Eye (tissue), 1 donor: Measurements from ENCODE around the gene FEZ2.
"Not testable (repeated sequence)": the region's sequence is repeated elsewhere in the genome, so short reads cannot be mapped to it uniquely, and the experiment has no call there.

Source experiments
- DNase-seq: peaks from one replicate; pipeline ENCODE4 v3.0.0-alpha.2; 2015

Gene FEZ2, protein sequence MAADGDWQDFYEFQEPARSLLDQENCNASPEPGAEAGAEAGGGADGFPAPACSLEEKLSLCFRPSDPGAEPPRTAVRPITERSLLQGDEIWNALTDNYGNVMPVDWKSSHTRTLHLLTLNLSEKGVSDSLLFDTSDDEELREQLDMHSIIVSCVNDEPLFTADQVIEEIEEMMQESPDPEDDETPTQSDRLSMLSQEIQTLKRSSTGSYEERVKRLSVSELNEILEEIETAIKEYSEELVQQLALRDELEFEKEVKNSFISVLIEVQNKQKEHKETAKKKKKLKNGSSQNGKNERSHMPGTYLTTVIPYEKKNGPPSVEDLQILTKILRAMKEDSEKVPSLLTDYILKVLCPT

DNA sequence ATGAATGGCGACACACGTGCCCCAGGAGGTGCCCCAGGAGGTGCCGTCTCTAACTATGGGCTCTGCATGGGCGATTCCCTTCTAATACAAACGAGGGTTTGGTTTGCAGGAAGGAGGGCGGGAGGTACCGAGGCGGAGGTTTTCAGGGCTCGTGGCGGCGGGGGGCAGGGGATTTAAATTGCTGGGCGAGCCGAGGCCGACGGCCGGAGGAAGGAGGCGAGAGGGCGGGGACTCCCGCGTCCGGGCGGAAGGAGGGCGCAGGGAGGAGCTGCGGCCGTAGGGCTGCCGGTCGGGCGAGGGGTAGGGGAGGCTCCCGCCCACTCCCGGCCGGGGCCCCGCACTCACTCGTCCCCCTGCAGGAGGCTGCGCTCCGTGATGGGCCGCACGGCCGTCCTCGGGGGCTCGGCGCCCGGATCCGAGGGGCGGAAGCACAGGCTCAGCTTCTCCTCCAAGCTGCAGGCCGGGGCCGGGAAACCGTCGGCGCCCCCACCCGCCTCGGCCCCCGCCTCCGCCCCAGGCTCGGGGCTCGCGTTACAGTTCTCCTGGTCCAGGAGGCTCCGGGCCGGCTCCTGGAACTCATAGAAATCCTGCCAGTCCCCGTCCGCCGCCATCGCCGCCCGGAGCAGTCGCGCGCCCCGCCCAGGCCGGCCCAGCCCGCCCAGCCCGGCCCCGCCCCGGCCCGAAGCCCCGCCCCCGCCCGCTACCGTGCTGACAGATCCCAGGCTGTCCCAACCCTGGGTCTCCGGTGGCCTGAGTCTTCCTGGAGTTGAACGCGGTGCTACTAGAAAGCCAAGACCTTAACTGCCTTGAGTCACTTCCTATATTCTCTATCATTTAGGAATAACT is at the start of gene FEZ2:
Gene FEZ2, minus strand, starts transcription at position 637 of the 846 bp plus-strand sequence. Its CDS starts 26 bp downstream, at position 611.
- DNase-seq: peak; percentile 90

DNA sequence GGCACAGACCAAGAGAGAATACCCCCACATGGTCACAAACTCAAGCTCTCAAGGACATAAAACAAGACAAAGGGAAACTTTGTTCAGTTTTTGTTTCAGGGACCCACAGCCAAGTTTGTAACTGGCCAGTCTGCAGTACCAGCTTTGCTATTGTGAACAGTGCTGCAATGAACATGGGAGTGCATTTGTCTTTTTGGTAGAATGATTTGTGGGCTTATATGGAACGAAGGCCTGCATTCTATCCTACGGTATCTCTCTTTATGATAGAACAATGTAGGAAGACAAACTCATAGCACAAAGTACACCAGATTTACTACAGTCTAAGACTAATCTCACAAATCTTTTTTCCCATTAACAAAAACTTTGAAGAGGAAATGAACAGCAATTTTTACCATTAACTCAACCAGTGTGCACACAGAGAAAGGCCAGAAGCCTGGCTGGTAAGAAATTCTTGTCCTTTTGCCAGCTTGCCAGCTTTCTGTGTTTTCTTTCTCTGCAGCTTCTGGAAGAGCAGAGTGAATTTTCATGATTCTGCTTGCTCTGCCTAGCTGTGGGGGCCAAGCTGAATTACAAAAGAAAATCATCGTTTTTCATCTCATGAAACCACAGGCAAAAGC is 37.1 kb upstream of the FEZ2 start:
- no peak for DNase-seq

DNA sequence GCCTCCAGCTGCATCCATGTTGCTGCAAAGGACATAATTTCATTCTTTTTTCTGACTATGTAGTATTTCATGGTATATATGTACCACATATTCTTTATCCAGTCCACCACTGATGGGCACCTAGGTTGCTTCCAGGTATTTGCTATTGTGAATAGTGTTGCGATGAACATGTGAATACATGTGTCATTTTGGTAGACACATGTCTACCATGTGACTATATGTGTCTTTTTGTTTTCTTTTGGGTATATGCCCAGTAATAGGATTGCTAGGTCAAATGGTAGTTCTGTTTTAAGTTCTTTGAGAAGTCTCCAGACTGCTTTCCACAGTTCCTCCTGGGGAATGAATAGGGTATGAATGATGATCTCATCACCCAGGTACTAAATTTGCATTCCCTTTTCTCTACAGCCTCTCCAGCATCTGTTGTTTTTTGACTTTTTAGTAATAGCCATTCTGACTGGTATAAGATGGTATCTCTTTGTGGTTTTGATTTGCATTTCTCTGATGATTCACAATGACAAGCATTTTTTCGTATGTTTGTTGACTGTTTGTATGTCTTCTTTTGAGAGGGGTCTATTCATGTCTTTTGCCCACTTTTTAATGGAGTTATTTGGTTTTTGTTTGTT is 35.6 kb upstream of the FEZ2 start:
- no peak for DNase-seq

DNA sequence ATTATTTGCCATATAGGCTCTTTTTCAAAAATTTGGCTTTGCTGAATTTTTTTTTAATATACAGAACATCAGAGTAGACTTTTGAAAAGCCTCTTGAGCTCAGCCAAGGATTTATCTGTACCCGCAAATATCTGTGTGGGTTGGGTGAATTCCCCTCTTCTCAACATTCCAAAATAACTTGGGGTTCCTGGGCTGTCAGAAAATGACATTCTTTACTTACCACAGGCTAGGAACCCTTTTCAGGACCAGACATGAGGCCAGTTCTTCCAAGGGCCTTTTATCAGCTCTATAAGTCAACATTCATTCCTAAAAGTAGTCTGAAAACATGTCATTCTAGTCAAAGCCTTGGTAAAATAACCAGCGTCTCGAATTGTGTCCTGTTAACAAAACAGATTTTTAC is 28.8 kb upstream of the FEZ2 start:
- no peak for DNase-seq

DNA sequence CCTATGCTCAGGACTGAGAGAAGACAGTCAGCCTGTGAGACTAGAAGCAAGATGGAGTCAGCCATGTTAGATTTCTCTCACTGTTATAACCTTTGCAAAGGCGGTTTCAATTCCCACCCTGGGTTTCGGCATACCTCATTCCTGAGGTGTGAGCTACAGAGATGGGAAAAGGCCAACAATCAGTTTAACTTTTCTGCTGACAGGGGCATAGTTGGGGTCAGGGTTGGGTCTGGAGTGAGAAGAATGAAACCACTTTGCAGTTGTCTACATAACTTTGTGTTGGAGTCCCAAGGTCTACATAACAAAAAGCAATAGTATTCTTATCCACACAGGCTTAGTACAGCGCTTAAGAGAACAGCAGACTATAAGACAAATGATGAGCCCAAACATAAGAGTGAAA is 28.1 kb upstream of the FEZ2 start:
- DNase-seq: no peak

DNA sequence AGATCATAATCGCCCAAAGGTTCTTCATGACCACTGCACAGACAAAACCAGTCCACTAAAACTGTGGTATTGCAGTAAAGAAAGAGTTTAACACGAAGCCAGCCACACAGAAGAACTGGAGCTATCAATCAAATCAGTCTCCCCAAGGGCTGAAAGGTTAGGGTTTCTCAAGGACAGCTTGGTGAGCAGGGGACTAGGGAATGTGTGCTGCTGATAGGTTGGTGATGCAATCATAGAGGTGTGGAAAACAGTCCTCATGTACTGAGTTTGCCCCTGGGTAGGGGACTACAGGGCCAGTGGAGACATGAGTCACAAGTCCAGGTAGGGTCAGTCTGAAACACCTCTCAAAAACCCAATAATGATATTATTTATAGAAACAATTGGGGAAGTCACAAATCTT is 27.3 kb upstream of the FEZ2 start:
- DNase-seq: no peak

DNA sequence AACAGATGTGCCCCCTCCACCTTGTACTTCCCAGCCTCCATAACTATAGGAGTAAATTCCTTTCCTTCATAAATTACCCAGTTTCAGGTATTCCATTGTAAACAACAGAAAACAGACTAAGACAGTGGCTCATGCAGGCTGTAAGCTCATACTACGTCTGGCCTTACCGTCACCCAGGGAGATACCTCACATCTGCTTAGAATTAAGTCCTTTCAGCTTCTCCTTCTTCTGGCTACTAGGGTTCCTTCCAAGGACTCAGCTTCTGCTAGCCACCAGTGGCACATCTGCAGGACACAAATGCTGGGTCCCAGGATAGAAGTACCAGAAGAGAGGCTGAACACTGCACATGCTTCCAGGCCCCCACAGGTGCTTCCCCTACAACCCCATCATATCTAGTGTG is 22.4 kb upstream of the FEZ2 start:
- DNase-seq: no peak

DNA sequence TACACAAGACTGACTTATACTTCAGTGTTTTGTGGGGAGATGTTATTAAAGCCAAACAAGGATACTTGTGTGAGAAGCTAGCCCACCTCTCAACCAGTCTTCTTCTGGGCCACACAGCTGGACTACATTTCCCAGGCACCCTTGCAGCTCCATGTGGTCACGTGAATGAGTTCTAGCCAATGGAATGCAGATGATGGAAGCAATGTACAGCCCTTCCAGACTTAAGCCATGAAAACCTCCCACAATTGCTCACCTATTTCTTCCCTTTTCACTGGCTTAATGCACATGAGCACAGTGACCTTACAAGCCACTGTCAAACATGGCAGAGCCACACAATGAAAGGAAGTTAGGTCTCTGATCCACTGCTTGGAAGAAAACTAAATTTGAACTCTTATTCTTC is 20.4 kb upstream of the FEZ2 start:
- DNase-seq: peak; percentile 88

DNA sequence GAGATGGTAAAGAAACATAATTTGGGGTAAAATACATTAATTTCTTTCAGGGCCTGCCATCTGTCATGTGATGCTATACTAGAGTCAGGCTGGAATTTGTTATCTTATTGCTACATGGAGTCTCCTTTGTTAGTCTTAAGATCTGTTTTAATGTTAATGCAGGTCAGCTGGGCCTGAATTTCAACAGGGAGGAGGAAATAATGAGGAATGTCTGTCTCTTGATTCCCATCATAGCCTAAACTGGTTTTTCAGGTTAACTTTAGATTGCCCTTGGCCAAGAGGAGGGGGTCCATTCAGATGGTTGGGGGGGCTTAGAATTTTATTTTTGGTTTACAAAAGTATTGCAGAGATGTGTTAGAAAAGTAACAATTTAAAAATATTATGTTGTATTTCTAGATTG is 19.0 kb upstream of the FEZ2 start:
- DNase-seq: no peak

DNA sequence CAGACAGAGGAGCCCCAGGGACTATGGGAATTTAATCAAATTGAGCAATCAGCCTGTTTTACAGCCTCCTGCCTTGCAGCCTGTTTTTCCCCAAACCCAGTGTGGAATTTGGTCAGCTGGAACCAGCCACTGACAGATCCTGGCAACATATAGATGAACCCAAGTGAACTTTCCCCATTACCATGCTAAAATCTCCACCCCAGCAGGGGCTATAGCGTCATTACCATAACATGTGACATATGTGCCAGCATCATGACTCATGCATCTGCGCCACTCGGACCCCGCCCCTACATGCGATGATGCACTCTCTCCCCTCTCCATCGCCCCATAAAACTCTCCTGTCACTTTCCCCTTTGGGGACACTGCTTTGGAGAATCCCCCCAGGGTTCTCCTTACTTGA is 17.3 kb upstream of the FEZ2 start:
- DNase-seq: peak; percentile 24

DNA sequence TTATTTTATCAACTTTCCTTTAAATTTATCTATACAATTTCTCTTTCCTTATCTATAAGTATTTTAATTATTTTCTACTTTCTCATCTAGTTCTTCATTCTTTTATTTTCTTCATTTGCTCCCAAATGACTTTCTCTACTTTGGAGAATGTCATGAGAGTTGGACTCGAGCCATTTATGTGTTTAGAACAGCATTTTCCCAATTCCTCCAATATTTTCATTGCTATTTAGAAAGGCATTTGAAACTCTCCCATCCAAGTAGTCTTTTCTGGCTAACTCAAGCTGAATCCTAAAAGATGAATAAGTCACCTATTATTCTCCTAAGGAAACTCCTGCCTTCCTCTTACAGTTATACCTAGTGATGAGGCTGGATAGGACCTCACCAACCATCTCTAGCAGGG is 15.8 kb upstream of the FEZ2 start:
- DNase-seq: no peak

DNA sequence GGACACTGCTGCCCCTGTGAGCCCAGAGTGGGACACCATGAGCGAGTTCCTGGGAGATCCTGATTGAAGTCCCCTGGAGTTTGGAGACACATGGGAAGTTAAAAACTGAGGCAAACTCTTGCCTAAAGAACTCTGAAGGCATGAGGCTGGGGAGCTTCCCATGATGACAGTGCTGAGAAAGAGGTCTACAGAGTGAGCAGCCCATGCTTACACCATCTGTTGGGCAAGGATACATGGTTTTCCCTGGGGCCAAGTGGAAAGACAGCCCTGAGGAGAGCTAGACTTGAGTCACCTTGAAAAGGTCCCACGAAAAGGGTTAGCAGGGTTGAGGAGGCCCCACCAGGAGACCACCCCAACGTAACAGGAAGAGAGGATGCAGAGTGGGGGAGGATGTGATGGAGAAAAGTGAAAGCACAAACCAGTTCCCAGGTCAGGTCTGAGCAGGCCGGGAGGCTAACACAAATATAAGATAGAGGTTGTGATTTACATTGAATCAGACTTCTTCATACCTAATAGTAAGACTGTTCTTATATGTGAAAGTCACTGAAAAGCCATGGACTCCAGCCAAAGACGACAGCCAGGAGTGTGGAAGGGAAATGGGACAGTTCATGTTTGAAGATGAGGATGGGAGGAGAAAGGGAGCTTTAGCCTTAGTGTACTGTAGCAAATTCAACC is 13.5 kb upstream of the FEZ2 start:
- no peak for DNase-seq

DNA sequence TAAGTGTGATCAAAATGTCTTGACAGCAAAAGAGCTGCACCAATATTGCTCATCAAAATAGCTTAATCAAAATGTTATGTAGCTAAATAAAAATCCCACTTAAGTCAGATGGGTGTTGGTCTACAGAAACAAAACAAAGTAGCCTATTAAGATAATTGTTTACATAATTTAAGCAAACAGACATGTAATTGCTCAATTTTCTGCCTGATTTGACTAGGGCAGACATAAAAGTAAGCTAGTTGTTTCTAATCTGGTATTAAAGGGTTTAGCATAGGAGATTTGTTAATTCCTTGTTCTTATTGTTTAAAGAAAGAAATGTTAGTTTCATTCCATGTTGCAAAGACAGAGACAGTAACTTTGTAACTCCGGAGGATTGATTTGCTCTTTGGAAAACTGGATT is 11.5 kb upstream of the FEZ2 start:
- DNase-seq: no peak

DNA sequence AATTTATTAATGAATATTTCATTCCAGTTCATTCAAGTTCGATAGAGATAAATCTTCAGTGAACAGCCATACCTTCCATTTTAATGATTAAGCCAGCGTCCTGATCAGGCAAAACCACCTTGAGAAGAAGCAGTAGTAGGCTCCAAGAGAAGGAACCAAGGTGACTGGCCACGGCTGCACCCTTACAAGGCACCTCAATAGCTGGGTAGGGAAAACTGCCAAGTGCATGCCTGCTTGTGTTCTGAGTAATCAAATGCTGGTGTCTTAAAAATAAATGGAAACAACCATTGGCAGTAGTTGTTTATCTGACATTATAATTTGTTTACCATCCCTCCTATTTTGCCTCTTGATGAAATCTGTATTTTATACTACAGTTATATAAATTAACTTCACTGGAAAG is 10.0 kb upstream of the FEZ2 start:
- no peak for DNase-seq

DNA sequence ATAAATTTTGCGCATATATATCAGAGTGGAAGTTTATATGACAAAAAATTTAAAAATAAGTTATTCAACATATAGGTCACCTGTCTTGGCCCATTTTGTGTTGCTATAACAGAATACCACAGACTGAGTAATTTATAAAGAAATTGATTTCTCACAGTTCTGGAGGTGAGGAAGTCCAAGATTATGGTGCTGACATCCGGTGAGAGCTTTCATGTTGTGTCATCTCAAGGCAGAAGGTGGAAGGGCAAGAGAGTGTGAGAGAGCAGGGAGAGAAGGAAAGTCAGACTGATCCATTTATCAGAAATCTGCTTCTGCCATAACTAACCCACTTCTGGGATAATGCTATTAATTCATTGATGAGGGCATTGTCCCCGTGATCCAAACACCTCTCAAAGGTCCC is 9.0 kb upstream of the FEZ2 start:
- no peak for DNase-seq

DNA sequence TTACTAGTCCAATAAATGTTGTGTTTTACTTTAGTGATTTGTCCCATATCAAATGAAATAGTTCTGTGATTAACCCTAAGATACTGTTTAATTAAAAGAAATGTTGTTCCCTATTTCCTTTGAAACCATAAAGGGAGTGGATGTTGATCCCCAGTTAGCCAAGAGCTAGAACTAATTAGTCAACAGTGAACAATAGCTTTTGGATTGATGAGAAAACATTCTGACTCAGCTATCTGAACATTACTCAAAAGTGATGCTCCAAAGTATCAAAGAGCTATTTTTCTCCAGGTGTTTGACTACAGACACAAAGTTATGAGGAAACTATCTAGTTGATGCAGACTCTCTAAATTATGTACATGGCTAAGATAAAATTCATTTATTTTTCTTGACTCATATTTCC is 7.3 kb upstream of the FEZ2 start:
- DNase-seq: no peak

DNA sequence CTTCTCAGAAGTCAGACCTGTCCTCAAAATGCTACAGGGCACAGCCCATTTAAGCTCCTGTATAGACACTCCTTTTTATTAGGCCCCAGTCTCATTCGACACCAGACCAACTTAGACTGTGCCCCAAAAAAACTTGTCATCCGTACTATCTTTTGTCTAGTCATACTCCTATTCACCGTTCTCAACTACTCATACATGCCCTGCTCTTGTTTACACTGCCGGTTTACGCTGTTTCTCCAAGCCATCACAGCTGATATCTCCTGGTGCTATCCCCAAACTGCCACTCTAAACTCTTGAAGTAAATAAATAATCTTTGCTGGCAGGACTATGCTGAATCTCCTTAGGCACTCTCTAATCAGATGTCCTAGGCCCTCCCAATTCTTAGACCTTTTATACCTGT is 5.7 kb upstream of the FEZ2 start:
- not testable (repeated sequence) for DNase-seq

DNA sequence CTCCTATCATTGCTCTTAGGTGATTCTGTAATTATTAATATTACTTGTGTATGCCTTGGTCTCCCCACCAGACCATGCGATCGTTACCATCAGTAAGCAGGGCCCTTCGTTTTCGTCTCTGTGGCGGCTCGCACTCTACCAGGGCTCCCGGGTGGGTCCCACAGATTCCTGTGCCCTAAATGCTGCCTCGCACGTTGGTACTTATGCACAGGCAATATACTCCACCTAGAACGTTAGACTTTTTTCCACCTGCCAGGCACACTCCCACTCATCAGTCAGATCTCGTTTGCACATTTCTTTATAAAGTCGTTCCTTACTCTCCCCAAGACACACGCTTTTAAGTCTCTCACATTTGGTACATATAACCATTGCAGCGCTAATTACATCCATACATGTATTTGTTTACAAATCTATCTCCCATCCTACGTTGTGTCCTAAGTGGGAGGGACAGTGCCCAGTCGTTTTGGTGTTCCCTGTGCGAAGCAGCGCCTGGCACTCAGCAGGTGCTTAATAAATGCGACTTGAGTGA is 901 bp downstream of the FEZ2 start:
- no peak for DNase-seq

DNA sequence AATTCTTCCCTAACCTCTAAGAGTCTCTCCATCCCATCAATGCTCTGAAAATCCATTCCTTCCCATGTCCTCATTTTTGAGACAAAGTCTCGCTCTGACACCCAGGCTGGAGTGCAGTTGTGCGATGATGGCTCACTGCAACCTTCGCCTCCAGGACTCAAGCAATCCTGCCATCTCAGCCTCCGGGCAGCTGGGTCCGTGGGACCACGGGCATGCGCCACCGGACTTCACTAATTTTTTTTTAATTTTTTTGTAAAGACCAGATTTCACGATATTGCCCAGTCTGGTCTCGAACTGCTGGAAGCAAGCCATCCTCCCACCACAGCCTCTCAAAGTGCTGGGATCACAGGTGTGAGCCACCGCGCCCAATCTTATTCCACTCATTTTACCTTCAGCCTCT is 1.6 kb downstream of the FEZ2 start:
- DNase-seq: no peak

DNA sequence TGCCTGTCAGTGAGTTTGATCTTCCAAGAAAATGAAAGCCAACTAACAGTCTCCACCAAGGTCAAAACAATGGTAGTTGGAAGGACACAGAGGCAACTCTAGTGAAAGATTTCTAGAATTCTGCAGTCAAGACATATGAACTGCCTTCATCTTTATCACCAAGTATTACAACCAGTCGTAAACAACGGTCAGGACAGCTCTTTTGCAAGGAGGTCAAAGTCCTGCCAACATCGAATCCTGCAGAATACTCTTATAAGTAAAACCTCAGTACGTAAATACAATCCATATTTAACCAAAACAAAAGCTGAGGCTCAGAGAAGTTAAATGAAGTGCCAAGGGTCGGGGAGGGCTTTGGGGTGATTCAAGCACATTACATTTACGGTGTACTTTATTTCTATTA is 3.1 kb downstream of the FEZ2 start:
- no peak for DNase-seq

DNA sequence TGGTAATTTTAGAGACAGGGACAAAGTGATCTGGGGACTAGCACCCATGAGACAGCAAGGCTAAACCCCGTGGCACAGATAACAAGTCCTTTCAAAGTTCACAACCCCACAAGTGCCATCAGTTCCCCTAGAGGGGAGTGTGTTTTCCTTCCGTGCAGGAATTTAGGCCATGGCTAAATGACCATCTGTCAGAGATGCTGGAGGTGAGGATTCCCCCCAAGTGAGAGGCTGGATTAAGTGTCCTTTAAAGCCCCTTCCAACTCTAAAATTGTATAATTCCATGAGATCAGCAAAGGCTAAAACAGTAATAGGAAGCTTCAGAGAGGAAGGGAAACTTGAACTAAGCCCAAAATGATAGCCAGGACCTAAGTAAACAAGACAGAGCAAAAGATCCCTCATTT is 8.7 kb downstream of the FEZ2 start:
- DNase-seq: no peak

DNA sequence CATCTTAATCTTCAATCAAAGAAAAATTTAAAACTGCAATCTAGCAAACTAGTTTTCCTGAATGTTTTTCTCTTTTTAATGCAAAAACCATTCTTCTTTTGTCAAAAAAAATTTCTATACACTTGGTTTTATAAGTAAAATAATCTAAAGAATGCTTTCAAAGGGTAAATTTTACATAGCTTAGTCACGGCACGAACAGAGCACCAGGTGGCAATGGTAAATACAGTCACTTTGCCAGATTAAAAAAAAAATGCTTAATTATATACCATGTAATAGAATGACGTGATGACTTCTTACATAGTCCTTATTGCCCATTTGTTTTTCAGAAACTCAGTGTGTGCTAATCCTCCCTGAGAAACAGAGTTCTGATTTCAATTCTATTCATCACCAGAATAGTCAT is 10.4 kb downstream of the FEZ2 start:
- DNase-seq: no peak

DNA sequence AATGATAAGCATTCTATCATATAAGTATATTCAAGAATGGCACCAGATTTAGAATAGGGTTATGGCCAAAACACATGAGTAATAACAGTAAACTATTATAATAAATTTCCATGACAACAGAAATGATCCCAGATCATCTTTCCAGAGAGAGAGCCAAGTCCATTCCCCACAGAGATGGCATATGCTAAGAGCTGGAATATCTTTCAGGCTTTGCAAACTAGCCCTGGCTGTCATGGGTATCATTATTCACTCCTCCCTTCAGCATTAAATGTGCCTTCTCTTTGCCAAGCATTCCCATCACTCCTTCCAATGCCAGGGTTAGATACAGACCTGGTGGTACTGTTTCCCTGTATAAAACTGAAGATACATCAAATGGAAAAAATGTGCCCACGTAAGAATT is 10.9 kb downstream of the FEZ2 start:
- no peak for DNase-seq
